ENCODE data around the gene POLDIP3.

DNA sequence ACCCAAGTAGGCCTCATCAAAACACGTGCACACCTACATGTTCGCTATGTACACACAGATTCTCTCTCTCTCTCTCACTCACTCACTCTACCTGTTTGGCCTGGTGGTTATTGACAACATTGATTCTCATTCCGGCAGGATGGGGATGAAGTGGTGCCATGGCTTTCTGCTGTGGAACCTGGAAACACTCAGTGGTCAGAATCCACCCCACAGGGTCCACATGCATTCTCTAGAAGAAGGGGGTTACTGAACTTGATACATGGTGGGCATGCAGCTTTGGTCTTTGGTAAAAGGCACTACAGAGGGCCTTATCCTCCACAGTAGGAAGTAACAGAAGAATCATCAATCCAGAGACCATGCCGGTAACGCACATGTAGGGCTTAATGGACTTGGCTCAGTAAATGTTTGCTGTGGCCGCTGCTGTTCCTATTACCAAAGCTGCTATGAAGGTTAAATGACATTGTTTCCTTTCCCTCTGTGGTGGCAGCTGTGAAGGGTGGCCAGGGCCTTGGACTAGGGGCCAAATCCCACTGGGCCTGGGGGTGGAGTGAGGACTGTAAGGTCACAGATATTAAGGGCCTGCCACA lies 12.7 kb downstream of the POLDIP3 start:
- TF ChIP-seq TAF1 (IDR thresholded peaks at IDR 0.05; ENCODE audit: borderline replicate concordance, insufficient read depth, low read length) (no peak), POLR2AphosphoS5 (IDR thresholded peaks at IDR 0.05; ENCODE audit: low read depth, low read length) (no peak), SIN3A (IDR thresholded peaks at IDR 0.05; ENCODE audit: borderline replicate concordance, insufficient read depth, low read length) (no peak), FOXP2 (optimal IDR thresholded peaks at IDR 0.05; ENCODE audit: borderline replicate concordance, extremely low read depth, extremely low read length, insufficient read depth) (no peak)
- TF ChIP-seq, protein P1, sequence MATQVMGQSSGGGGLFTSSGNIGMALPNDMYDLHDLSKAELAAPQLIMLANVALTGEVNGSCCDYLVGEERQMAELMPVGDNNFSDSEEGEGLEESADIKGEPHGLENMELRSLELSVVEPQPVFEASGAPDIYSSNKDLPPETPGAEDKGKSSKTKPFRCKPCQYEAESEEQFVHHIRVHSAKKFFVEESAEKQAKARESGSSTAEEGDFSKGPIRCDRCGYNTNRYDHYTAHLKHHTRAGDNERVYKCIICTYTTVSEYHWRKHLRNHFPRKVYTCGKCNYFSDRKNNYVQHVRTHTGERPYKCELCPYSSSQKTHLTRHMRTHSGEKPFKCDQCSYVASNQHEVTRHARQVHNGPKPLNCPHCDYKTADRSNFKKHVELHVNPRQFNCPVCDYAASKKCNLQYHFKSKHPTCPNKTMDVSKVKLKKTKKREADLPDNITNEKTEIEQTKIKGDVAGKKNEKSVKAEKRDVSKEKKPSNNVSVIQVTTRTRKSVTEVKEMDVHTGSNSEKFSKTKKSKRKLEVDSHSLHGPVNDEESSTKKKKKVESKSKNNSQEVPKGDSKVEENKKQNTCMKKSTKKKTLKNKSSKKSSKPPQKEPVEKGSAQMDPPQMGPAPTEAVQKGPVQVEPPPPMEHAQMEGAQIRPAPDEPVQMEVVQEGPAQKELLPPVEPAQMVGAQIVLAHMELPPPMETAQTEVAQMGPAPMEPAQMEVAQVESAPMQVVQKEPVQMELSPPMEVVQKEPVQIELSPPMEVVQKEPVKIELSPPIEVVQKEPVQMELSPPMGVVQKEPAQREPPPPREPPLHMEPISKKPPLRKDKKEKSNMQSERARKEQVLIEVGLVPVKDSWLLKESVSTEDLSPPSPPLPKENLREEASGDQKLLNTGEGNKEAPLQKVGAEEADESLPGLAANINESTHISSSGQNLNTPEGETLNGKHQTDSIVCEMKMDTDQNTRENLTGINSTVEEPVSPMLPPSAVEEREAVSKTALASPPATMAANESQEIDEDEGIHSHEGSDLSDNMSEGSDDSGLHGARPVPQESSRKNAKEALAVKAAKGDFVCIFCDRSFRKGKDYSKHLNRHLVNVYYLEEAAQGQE (IDR thresholded peaks at IDR 0.05; ENCODE audit: insufficient read depth in 1 of 2, low read depth in 2 of 2, low read length in 2 of 2) = no peak

Data from PFSK-1 (cell line).